Hepatocyte (in vitro differentiated cells): Measurements from ENCODE around the gene NAA20. TPM values are rescaled to one million over a fixed set of nuclear protein-coding genes. Genes with fewer than 3 reads are reported as not detected.

Experiments used
- DNase-seq: peaks from one replicate; pipeline ENCODE4 v3.0.0-alpha.2; 2016; ENCODE audit warnings: low spot score
- H2AFZ ChIP-seq: fragments of 200-600 bp; sonication (generic); 2 replicates; pipeline ENCODE4 v1.6.0; 2016; ENCODE audit warnings: antibody characterized with exemption, mild to moderate bottlenecking
- H3K27ac ChIP-seq: fragments of 200-600 bp; sonication (generic); 2 replicates; pipeline ENCODE4 v1.5.1; 2016; ENCODE audit warnings: mild to moderate bottlenecking
- H3K27me3 ChIP-seq: fragments of 200-600 bp; sonication (generic); 2 replicates; pipeline ENCODE4 v1.6.1; 2016
- H3K36me3 ChIP-seq: fragments of 200-600 bp; sonication (generic); replicated peaks from 2 replicates; pipeline ENCODE4 v1.5.1; 2016; ENCODE audit warnings: low read depth; ENCODE audit not compliant: insufficient read depth
- H3K4me1 ChIP-seq: fragments of 200-600 bp; sonication (generic); 2 replicates; pipeline ENCODE4 v1.5.1; 2016; ENCODE audit warnings: mild to moderate bottlenecking, moderate library complexity; ENCODE audit not compliant: insufficient read depth
- H3K4me2 ChIP-seq: fragments of 200-600 bp; sonication (generic); 2 replicates; pipeline ENCODE4 v1.6.0; 2016
- H3K4me3 ChIP-seq: fragments of 200-600 bp; sonication (generic); 2 replicates; pipeline ENCODE4 v1.5.1; 2016; ENCODE audit warnings: mild to moderate bottlenecking
- H3K79me2 ChIP-seq: fragments of 200-600 bp; sonication (generic); 2 replicates; pipeline ENCODE4 v1.6.0; 2017; ENCODE audit warnings: mild to moderate bottlenecking
- H3K9me2 ChIP-seq: fragments of 200-600 bp; sonication (generic); replicated peaks from 2 replicates; pipeline ENCODE4 v1.6.0; 2017; ENCODE audit warnings: mild to moderate bottlenecking; ENCODE audit not compliant: insufficient read depth
- H3K9me3 ChIP-seq: fragments of 200-600 bp; sonication (generic); 2 replicates; pipeline ENCODE4 v1.5.1; 2016; ENCODE audit warnings: low read depth, mild to moderate bottlenecking
- H4K20me1 ChIP-seq: fragments of 200-600 bp; sonication (generic); 2 replicates; pipeline ENCODE4 v1.6.0; 2016; ENCODE audit warnings: mild to moderate bottlenecking; ENCODE audit not compliant: insufficient read depth, poor library complexity, severe bottlenecking
- CTCF ChIP-seq: fragments of 200-600 bp; sonication (generic); IDR thresholded peaks from 2 replicates; pipeline ENCODE4 v1.5.1; 2016; ENCODE audit warnings: antibody characterized with exemption, mild to moderate bottlenecking; ENCODE audit not compliant: poor library complexity
- EZH2 ChIP-seq: fragments of 200-600 bp; sonication (generic); IDR thresholded peaks from 2 replicates; pipeline ENCODE4 v1.6.1; 2016; ENCODE audit warnings: antibody characterized with exemption, mild to moderate bottlenecking, borderline replicate concordance
- EZH2phosphoT487 ChIP-seq: fragments of 200-600 bp; sonication (generic); IDR thresholded peaks from one replicate; pipeline ENCODE4 v1.6.1; 2018; ENCODE audit warnings: antibody characterized with exemption, mild to moderate bottlenecking, low read depth, moderate library complexity; ENCODE audit not compliant: unreplicated experiment, severe bottlenecking
- WGBS: methylation state at CpG from one replicate; pipeline ENCODE4 v1.1.6; 2016; ENCODE audit warnings: low lambda C conversion rate; ENCODE audit errors: missing lambda C conversion rate; 5-methylcytosine and 5-hydroxymethylcytosine counted together
- polyA plus RNA-seq: library from polyadenylated mRNA; unstranded; fragments of >200 nt; fragmentation: Nextera tagmentation; extraction: Ambion mirVana; gene quantifications from 2 replicates; pipeline ENCODE4 v1.2.1, GENCODE V29; 2016
- total RNA-seq: library from RNA; depleted of rRNA; stranded (reverse); fragments of >200 nt; gene quantifications from 2 replicates; pipeline ENCODE4 v1.2.3, GENCODE V29; 2014

The NAA20 gene
- total and polyA plus RNA-seq, 2 experiments from 2014 or later, result 66.1 to 126 TPM

- Histone ChIP-seq H3K27me3 (no peaks in the 10 kb centered on the region), H3K4me3 (no peak overlapping the region), H3K79me2 (peaks cover 87% of the 10 kb centered on the region), H3K9me3 (no peaks in the 10 kb centered on the region), H3K9me2 (no peaks in the 10 kb centered on the region), H4K20me1 (peaks cover 6% of the 10 kb centered on the region), H3K27ac (no peak overlapping the region), H3K4me1 (peaks cover 17% of the 10 kb centered on the region), H2AFZ (no peak overlapping the region), H3K4me2 (no peak overlapping the region), H3K36me3 (no peaks in the 10 kb centered on the region)
- DNase-seq, result no peak
- no peak for TF ChIP-seq EZH2phosphoT487
- no peak for TF ChIP-seq CTCF
- no peak for TF ChIP-seq EZH2
- 94% methylated on average over 10 of the region's 11 CpGs for WGBS
These were observed 3.7 kb downstream of the NAA20 start for GRCh38 chr20:20020908-20021307.

- Histone ChIP-seq H3K27me3 (no peaks in the 10 kb centered on the region), H3K4me1 (peaks cover 17% of the 10 kb centered on the region), H2AFZ (no peak overlapping the region), H3K27ac (no peak overlapping the region), H3K4me2 (no peak overlapping the region), H3K9me2 (no peaks in the 10 kb centered on the region), H3K36me3 (no peaks in the 10 kb centered on the region), H3K9me3 (no peaks in the 10 kb centered on the region), H4K20me1 (peaks cover 6% of the 10 kb centered on the region), H3K79me2 (peaks cover 96% of the 10 kb centered on the region), H3K4me3 (no peak overlapping the region)
- WGBS, result 87% methylated on average over 7 of the region's 7 CpGs
- TF ChIP-seq CTCF (no peak), EZH2 (no peak)
- DNase-seq, result no peak
These were observed 4.7 kb downstream of the NAA20 start for GRCh38 chr20:20021835-20022234.

GRCh38 chr20:20022498-20022897 lies 5.3 kb downstream of the NAA20 start:
- Histone ChIP-seq H3K9me3 (no peaks in the 10 kb centered on the region), H3K4me3 (no peak overlapping the region), H2AFZ (no peak overlapping the region), H4K20me1 (peaks cover 6% of the 10 kb centered on the region), H3K4me2 (no peak overlapping the region), H3K9me2 (no peaks in the 10 kb centered on the region), H3K4me1 (peaks cover 17% of the 10 kb centered on the region), H3K79me2 (peaks cover 99% of the 10 kb centered on the region), H3K36me3 (no peaks in the 10 kb centered on the region), H3K27ac (no peak overlapping the region), H3K27me3 (no peaks in the 10 kb centered on the region)
- no peak for DNase-seq
- TF ChIP-seq CTCF, result no peak
- no peak for TF ChIP-seq EZH2
- no peak for TF ChIP-seq EZH2phosphoT487

- H4K20me1 ChIP-seq, result peaks cover 6% of the 10 kb centered on the region
- 97% methylated on average over 3 of the region's 3 CpGs for WGBS
- no peaks in the 10 kb centered on the region for H3K36me3 ChIP-seq
- DNase-seq, result no peak
- TF ChIP-seq CTCF, result no peak
- no peak for TF ChIP-seq EZH2
- no peak for TF ChIP-seq EZH2phosphoT487
- H3K4me3 ChIP-seq, result no peak overlapping the region
- no peaks in the 10 kb centered on the region for H3K9me2 ChIP-seq
- H3K4me2 ChIP-seq, result no peak overlapping the region
- H3K79me2 ChIP-seq, result peaks cover 97% of the 10 kb centered on the region
- H3K27me3 ChIP-seq, result no peaks in the 10 kb centered on the region
- H3K9me3 ChIP-seq, result no peaks in the 10 kb centered on the region
- H3K4me1 ChIP-seq, result peaks cover 12% of the 10 kb centered on the region
- H3K27ac ChIP-seq, result no peak overlapping the region
- no peak overlapping the region for H2AFZ ChIP-seq
These were observed 6.2 kb downstream of the NAA20 start for GRCh38 chr20:20023395-20023794.
